ENCODE measurements around the gene DNM1L.

- TF ChIP-seq, protein P1, sequence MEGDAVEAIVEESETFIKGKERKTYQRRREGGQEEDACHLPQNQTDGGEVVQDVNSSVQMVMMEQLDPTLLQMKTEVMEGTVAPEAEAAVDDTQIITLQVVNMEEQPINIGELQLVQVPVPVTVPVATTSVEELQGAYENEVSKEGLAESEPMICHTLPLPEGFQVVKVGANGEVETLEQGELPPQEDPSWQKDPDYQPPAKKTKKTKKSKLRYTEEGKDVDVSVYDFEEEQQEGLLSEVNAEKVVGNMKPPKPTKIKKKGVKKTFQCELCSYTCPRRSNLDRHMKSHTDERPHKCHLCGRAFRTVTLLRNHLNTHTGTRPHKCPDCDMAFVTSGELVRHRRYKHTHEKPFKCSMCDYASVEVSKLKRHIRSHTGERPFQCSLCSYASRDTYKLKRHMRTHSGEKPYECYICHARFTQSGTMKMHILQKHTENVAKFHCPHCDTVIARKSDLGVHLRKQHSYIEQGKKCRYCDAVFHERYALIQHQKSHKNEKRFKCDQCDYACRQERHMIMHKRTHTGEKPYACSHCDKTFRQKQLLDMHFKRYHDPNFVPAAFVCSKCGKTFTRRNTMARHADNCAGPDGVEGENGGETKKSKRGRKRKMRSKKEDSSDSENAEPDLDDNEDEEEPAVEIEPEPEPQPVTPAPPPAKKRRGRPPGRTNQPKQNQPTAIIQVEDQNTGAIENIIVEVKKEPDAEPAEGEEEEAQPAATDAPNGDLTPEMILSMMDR (IDR thresholded peaks at IDR 0.05): peak; percentile 18 to 59 (median 49)
- no peak for TF ChIP-seq POLR2A (IDR thresholded peaks at IDR 0.05)
Measured at GRCh38 chr12:32755051-32755653, 76.1 kb downstream of the DNM1L start.

All from body of pancreas (tissue), 4 donors.